Measurements from ENCODE around the gene TRAPPC12. TPM values are rescaled to one million over a fixed set of nuclear protein-coding genes. Genes with fewer than 3 reads are reported as not detected.

TRAPPC12 gene
- total RNA-seq, 1 experiment from 2014 or later: 77.0 TPM

- H3K4me1 Mint-ChIP-seq (ENCODE audit: low read depth, unreplicated experiment): no peaks in the 10 kb centered on the region
- intact Hi-C loops (cut with micrococcal nuclease; ENCODE audit: unreplicated experiment): no loop called here
- no peaks in the 10 kb centered on the region for H3K9me3 Mint-ChIP-seq (ENCODE audit: low read depth, unreplicated experiment)
- CTCF ChIA-PET: no interaction called here
- H3K36me3 Mint-ChIP-seq (ENCODE audit: insufficient read depth, unreplicated experiment): peaks cover 12% of the 10 kb centered on the region
- no TSS peak for BruUV-seq (replicated peaks)
- H3K4me3 Mint-ChIP-seq (ENCODE audit: low read depth, unreplicated experiment): no peak overlapping the region
- no peak for DNase-seq
- no peaks in the 10 kb centered on the region for H3K27me3 Mint-ChIP-seq (ENCODE audit: unreplicated experiment)
- no peak for TF ChIP-seq CTCF (IDR thresholded peaks at IDR 0.05; ENCODE audit: unreplicated experiment)
- H3K27ac Mint-ChIP-seq (ENCODE audit: unreplicated experiment): no peak overlapping the region
Observed at GRCh38 chr2:3460156-3460555, 80.7 kb downstream of the TRAPPC12 start.

- H3K4me1 Mint-ChIP-seq (ENCODE audit: low read depth, unreplicated experiment): no peaks in the 10 kb centered on the region
- no peaks in the 10 kb centered on the region for H3K9me3 Mint-ChIP-seq (ENCODE audit: low read depth, unreplicated experiment)
- no peak for TF ChIP-seq CTCF (IDR thresholded peaks at IDR 0.05; ENCODE audit: unreplicated experiment)
- no peak overlapping the region for H3K27ac Mint-ChIP-seq (ENCODE audit: unreplicated experiment)
- no TSS peak for BruUV-seq (replicated peaks)
- intact Hi-C loops (cut with micrococcal nuclease; ENCODE audit: unreplicated experiment): no loop called here
- CTCF ChIA-PET: interaction anchor here (1.2 to 1.4 kb wide), 2 partner anchors 10 to 20 kb away, joined by 3 to 6 read pairs; no protein-coding TSS in a partner anchor
- DNase-seq: no peak
- H3K36me3 Mint-ChIP-seq (ENCODE audit: insufficient read depth, unreplicated experiment): peaks cover 22% of the 10 kb centered on the region
- H3K27me3 Mint-ChIP-seq (ENCODE audit: unreplicated experiment): no peaks in the 10 kb centered on the region
- no peak overlapping the region for H3K4me3 Mint-ChIP-seq (ENCODE audit: low read depth, unreplicated experiment)
Observed at GRCh38 chr2:3460831-3461800, 81.6 kb downstream of the TRAPPC12 start.

GRCh38 chr2:3461801-3462492 lies 82.5 kb downstream of the TRAPPC12 start:
- CTCF ChIA-PET: interaction anchor here (0.6 to 1.4 kb wide), 3 partner anchors 9 to 101 kb away, joined by 3 to 6 read pairs (median 3); no protein-coding TSS in a partner anchor
- TF ChIP-seq CTCF (IDR thresholded peaks at IDR 0.05; ENCODE audit: unreplicated experiment): peak; percentile 72
- intact Hi-C loops (cut with micrococcal nuclease; ENCODE audit: unreplicated experiment): no loop called here
- H3K4me3 Mint-ChIP-seq (ENCODE audit: low read depth, unreplicated experiment): no peak overlapping the region
- peak; percentile 44 for DNase-seq
- peaks cover 21% of the 10 kb centered on the region for H3K36me3 Mint-ChIP-seq (ENCODE audit: insufficient read depth, unreplicated experiment)
- no peaks in the 10 kb centered on the region for H3K27me3 Mint-ChIP-seq (ENCODE audit: unreplicated experiment)
- BruUV-seq (replicated peaks): no TSS peak
- H3K4me1 Mint-ChIP-seq (ENCODE audit: low read depth, unreplicated experiment): no peaks in the 10 kb centered on the region
- no peaks in the 10 kb centered on the region for H3K9me3 Mint-ChIP-seq (ENCODE audit: low read depth, unreplicated experiment)
- H3K27ac Mint-ChIP-seq (ENCODE audit: unreplicated experiment): no peak overlapping the region

DNA sequence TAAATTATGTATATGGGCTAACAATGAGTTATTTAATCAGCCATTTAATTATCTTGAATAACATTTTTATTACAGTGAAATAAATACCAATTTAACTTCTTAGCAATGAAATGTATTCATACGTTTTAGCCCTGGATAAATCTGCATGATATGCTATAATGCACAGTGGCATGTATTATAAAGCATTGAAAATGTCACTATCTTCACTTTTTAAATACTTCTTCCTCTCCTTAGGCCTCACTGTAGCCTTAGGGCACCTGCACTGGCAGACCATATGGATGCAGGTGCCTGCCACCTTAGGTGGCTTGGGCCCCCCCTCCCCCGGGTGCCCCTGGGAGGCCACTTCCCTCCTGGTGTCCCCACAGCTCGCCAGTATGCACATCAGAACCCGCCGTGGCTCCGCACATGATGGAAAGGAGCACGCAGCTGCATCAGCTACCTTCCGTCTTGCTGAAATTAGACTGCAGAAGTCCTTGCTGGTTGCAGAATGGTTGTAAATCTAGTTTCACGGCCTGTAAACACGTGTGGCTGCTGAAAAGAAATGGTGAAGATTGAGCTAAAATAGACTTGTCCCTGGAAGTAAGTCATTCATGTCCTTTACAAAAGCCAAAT lies 83.1 kb downstream of the TRAPPC12 start:
- H3K27me3 Mint-ChIP-seq (ENCODE audit: unreplicated experiment): no peaks in the 10 kb centered on the region
- no peak overlapping the region for H3K27ac Mint-ChIP-seq (ENCODE audit: unreplicated experiment)
- BruUV-seq (replicated peaks): no TSS peak
- CTCF ChIA-PET: no interaction called here
- no peaks in the 10 kb centered on the region for H3K4me1 Mint-ChIP-seq (ENCODE audit: low read depth, unreplicated experiment)
- intact Hi-C loops (cut with micrococcal nuclease; ENCODE audit: unreplicated experiment): no loop called here
- H3K4me3 Mint-ChIP-seq (ENCODE audit: low read depth, unreplicated experiment): no peak overlapping the region
- DNase-seq: no peak
- no peak for TF ChIP-seq CTCF (IDR thresholded peaks at IDR 0.05; ENCODE audit: unreplicated experiment)
- H3K36me3 Mint-ChIP-seq (ENCODE audit: insufficient read depth, unreplicated experiment): peaks cover 20% of the 10 kb centered on the region
- H3K9me3 Mint-ChIP-seq (ENCODE audit: low read depth, unreplicated experiment): no peaks in the 10 kb centered on the region
